Activated naive CD4-positive, alpha-beta T cell treated with anti-CD3 and anti-CD28 coated beads, Interleukin-2, amount 10 ng/mL, durations not matched to agents 7 days and 5 days (primary cell): Measurements from ENCODE around the gene PXK.
"Not testable (repeated sequence)": the region's sequence is repeated elsewhere in the genome, so short reads cannot be mapped to it uniquely, and the experiment has no call there.

Experiments used
- CTCF ChIA-PET: fragments of 350-600 bp; sonication (Branson Sonifier 250); formaldehyde crosslinking; loops from one replicate; lab custom pipeline; 2021; ENCODE audit warnings: antibody characterized with exemption; lab: Charles Lee
- DNase-seq: peaks from one replicate; pipeline ENCODE4 v3.0.0-alpha.2; 2020
- H3K27ac Mint-ChIP-seq: one replicate; pipeline ENCODE4 v1.8.0; 2021; ENCODE audit warnings: mild to moderate bottlenecking, moderate library complexity, mixed read lengths
- H3K27me3 Mint-ChIP-seq: one replicate; pipeline ENCODE4 v1.8.0; 2021; ENCODE audit warnings: mild to moderate bottlenecking, mixed read lengths
- H3K36me3 Mint-ChIP-seq: one replicate; pipeline ENCODE4 v1.8.0; 2021; ENCODE audit warnings: mixed read lengths
- H3K4me1 Mint-ChIP-seq: one replicate; pipeline ENCODE4 v1.8.0; 2021; ENCODE audit warnings: mixed read lengths
- H3K4me3 Mint-ChIP-seq: one replicate; pipeline ENCODE4 v1.8.0; 2021; ENCODE audit warnings: mild to moderate bottlenecking, moderate library complexity, mixed read lengths
- H3K9me3 Mint-ChIP-seq: one replicate; pipeline ENCODE4 v1.8.0; 2021; ENCODE audit warnings: mixed read lengths

PXK gene

GRCh38 chr3:58329150-58329921, 3.4 kb upstream of the PXK start:
- no peak overlapping the region for H3K27ac Mint-ChIP-seq
- CTCF ChIA-PET, result interaction anchor here (1.7 kb wide), 1 partner anchor 9 kb away, joined by 4 read pairs; no protein-coding TSS in a partner anchor
- no peak overlapping the region for H3K4me3 Mint-ChIP-seq
- peaks cover 38% of the 10 kb centered on the region for H3K4me1 Mint-ChIP-seq
- H3K9me3 Mint-ChIP-seq, result no peaks in the 10 kb centered on the region
- H3K27me3 Mint-ChIP-seq, result no peaks in the 10 kb centered on the region
- H3K36me3 Mint-ChIP-seq, result no peaks in the 10 kb centered on the region
- no peak for DNase-seq

DNA sequence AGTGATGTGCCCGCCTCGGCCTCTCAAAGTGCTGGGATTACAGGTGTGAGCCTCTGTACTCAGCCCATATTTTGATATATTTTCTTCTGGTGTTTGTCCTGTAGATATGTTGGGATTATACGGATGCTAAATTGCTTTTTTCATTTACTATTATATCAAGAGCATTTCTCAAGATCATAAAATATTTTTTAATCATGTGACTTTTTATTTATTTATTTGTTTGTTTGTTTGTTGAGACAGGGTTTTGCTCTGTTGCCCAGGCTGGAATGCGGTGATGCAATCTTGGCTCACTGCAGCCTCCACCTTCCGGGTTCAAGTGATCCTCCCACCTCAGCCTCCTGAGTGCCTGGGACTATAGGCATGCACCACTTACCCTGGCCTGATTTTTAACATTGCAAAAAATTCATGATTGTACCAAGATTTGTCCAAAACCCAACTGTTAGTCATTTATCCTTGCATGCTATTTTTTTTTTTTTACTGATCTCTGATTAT, 2.7 kb upstream of the PXK start:
- Mint-ChIP-seq H3K4me3 (no peak overlapping the region), H3K9me3 (no peaks in the 10 kb centered on the region)

GRCh38 chr3:58331593-58332152, 1.0 kb upstream of the PXK start:
- DNase-seq, result no peak
- Mint-ChIP-seq H3K27ac (no peak overlapping the region), H3K27me3 (no peaks in the 10 kb centered on the region)

More for the DNA sequence above, 2.7 kb upstream of the PXK start:
- Mint-ChIP-seq H3K27me3 (no peaks in the 10 kb centered on the region), H3K4me1 (peaks cover 38% of the 10 kb centered on the region), H3K27ac (no peak overlapping the region), H3K36me3 (no peaks in the 10 kb centered on the region)
- no peak for DNase-seq
- CTCF ChIA-PET, result interaction anchor here (0.7 to 3.4 kb wide), 4 partner anchors 9 to 193 kb away, joined by 3 to 13 read pairs (median 4); partner anchors contain the start of genes HTD2 and RPP14

DNA sequence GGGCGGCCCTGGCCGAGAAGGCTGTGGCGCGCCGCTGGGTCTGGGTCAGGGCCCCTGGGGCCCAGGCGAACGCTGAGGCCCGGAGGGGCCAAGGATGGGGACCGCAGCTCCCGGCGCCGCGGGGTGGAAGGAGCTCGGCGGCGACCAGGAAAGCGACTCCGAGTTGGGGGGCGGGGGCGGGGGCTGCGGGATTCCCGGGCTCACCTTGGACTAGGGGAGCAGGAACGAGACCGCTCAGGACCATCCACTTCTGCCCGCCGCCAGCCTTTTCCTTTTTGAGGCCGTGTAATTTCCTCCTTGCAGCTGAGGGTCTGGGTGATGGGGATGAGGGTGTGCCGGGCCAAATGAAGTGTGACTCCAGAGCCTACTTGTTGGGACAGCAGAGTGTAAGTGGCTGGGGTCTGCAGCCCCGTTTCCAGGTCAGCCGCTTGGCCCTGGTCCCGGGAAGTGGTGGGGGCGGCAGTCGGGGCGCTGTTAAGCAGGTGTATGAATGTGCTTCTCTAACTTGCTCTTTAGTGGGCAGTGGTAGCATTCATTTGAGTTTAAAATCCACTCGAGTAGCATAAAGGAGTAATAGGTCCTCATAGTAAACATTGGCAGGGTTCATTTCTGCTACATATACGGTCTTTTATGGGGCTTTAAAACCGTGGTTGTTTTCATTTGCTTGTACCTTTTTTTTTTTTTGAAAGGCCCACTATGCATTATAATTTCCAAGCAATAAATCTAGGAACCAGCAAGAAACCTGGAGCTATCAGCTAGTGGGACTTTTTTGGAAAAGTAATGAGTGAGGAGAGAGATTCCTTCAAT, 717 bp downstream of the PXK start:
- peak; percentile 54 for DNase-seq
- Mint-ChIP-seq H3K36me3 (peaks cover 8% of the 10 kb centered on the region), H3K27me3 (no peaks in the 10 kb centered on the region), H3K4me1 (peaks cover 39% of the 10 kb centered on the region), H3K27ac (peak overlapping the region; percentile 95), H3K4me3 (peak overlapping the region; percentile 100), H3K9me3 (no peaks in the 10 kb centered on the region)
- CTCF ChIA-PET, result interaction anchor here (0.6 to 6.1 kb wide), 16 partner anchors 9 to 159 kb away, joined by 3 to 45 read pairs (median 4); partner anchors contain the start of genes HTD2 and RPP14

More at GRCh38 chr3:58331593-58332152, 1.0 kb upstream of the PXK start:
- no peaks in the 10 kb centered on the region for H3K9me3 Mint-ChIP-seq
- peak overlapping the region; percentile 66 for H3K4me3 Mint-ChIP-seq
- CTCF ChIA-PET, result interaction anchor here (1.0 to 6.1 kb wide), 5 partner anchors 9 to 162 kb away, joined by 3 to 45 read pairs (median 13); partner anchors contain the start of genes HTD2 and RPP14
- peaks cover 8% of the 10 kb centered on the region for H3K36me3 Mint-ChIP-seq
- H3K4me1 Mint-ChIP-seq, result peaks cover 39% of the 10 kb centered on the region

DNA sequence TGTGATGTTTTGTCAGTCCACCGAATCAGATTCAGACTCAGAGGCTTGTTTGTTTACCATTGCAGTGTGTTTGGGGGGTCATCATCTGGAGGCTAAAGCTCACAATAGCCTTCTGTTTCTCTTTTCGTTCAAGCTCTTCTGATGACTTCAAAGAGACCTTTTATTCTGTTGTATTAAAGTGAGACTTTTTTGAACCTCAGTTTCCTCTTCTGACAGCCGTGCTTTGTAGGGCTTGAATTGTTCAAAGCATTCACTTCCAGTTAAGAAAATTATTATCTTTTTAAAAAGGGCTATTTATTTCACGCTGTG, 1.3 kb downstream of the PXK start:
- peaks cover 10% of the 10 kb centered on the region for H3K36me3 Mint-ChIP-seq
- peaks cover 39% of the 10 kb centered on the region for H3K4me1 Mint-ChIP-seq
- no peak for DNase-seq
- H3K9me3 Mint-ChIP-seq, result no peaks in the 10 kb centered on the region
- no peaks in the 10 kb centered on the region for H3K27me3 Mint-ChIP-seq
- peak overlapping the region; percentile 95 for H3K27ac Mint-ChIP-seq
- CTCF ChIA-PET, result interaction anchor here (0.6 to 6.1 kb wide), 13 partner anchors 9 to 139 kb away, joined by 3 to 45 read pairs (median 4); partner anchors contain the start of gene HTD2
- H3K4me3 Mint-ChIP-seq, result peak overlapping the region; percentile 100

DNA sequence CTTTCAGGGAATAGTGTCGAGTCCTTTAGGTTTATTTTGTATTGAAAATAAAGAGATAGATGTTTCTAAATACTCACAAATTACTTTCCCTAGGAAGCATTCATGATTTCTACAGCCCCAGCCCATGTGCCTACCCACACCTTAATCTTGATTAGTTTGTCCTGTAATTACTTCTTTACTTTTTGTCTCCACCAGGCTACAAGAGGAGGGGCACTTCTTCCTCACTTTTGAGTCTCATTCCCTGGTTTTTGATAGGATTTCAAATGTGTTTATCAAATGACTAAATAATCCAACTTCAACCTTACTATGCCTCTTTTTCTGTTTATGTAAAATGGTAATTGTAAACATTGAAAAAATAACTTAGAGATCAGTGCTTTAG, 1.8 kb downstream of the PXK start:
- peak overlapping the region; percentile 27 for H3K4me3 Mint-ChIP-seq
- peaks cover 39% of the 10 kb centered on the region for H3K4me1 Mint-ChIP-seq
- no peak for DNase-seq
- no peak overlapping the region for H3K27ac Mint-ChIP-seq
- H3K9me3 Mint-ChIP-seq, result no peaks in the 10 kb centered on the region
- no peaks in the 10 kb centered on the region for H3K27me3 Mint-ChIP-seq
- CTCF ChIA-PET, result interaction anchor here (0.9 to 6.1 kb wide), 11 partner anchors 10 to 139 kb away, joined by 3 to 45 read pairs (median 5); partner anchors contain the start of gene HTD2
- H3K36me3 Mint-ChIP-seq, result peaks cover 16% of the 10 kb centered on the region

GRCh38 chr3:58335652-58335947, 2.9 kb downstream of the PXK start:
- Mint-ChIP-seq H3K27ac (peak overlapping the region; percentile 74), H3K36me3 (peaks cover 17% of the 10 kb centered on the region), H3K9me3 (no peaks in the 10 kb centered on the region), H3K27me3 (no peaks in the 10 kb centered on the region), H3K4me1 (peaks cover 38% of the 10 kb centered on the region), H3K4me3 (no peak overlapping the region)
- DNase-seq, result no peak
- CTCF ChIA-PET, result interaction anchor here (0.9 to 6.1 kb wide), 7 partner anchors 9 to 79 kb away, joined by 3 to 45 read pairs (median 4); no protein-coding TSS in a partner anchor

DNA sequence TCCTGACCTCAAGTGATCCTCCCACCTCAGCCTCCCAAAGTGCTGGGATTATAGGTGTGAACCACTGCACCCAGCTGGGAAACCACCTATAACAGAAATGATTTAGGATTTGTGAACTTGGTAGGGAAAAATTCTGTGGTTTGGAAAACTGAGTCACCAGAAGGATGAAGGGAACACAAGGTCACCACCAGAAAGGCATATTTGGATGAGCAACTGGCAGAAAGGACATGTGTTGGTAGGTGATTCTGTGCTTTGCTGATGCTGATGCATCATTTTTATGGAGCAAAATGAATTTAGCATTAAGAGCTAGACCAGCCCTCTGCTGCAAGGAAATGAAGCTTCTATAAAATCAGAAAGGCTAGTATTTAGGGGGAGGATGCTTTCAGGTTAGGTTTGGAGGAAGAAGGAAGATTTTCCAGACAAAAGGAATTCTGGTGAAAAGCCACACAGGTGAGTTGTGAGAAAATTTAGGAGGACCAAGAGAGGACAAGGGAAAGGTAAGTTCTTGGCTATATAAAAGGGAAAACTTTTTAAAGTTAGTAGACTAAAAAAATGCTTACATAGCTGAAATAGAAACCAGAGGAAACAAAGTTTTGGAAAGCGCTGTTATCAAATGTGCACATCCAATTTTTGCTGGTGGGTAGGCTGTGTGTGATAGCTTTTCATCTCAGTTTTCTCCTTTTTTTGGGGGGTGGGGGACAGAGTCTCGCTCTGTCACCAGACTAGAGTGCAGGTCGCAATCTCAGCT, 3.6 kb downstream of the PXK start:
- no peaks in the 10 kb centered on the region for H3K27me3 Mint-ChIP-seq
- no peak overlapping the region for H3K4me3 Mint-ChIP-seq
- H3K9me3 Mint-ChIP-seq, result no peaks in the 10 kb centered on the region
- no peak for DNase-seq
- peaks cover 38% of the 10 kb centered on the region for H3K4me1 Mint-ChIP-seq
- peaks cover 21% of the 10 kb centered on the region for H3K36me3 Mint-ChIP-seq
- CTCF ChIA-PET, result interaction anchor here (0.9 to 6.1 kb wide), 5 partner anchors 8 to 79 kb away, joined by 3 to 45 read pairs (median 4); no protein-coding TSS in a partner anchor
- H3K27ac Mint-ChIP-seq, result no peak overlapping the region

GRCh38 chr3:58337190-58337589, 4.5 kb downstream of the PXK start:
- Mint-ChIP-seq H3K4me1 (peaks cover 36% of the 10 kb centered on the region), H3K9me3 (no peaks in the 10 kb centered on the region), H3K27ac (no peak overlapping the region), H3K36me3 (peaks cover 23% of the 10 kb centered on the region), H3K27me3 (no peaks in the 10 kb centered on the region), H3K4me3 (no peak overlapping the region)
- CTCF ChIA-PET, result interaction anchor here (0.9 to 6.1 kb wide), 4 partner anchors 7 to 40 kb away, joined by 3 to 45 read pairs (median 10); no protein-coding TSS in a partner anchor
- DNase-seq, result no peak

GRCh38 chr3:58339146-58339545, 6.5 kb downstream of the PXK start:
- H3K4me3 Mint-ChIP-seq, DNase-seq, H3K9me3 Mint-ChIP-seq, H3K27ac Mint-ChIP-seq, H3K27me3 Mint-ChIP-seq: not testable (repeated sequence)
- CTCF ChIA-PET, result interaction anchor here (0.6 kb wide), 1 partner anchor 340 kb away, joined by 3 read pairs; no protein-coding TSS in a partner anchor
- H3K4me1 Mint-ChIP-seq, result peaks cover 28% of the 10 kb centered on the region
- peaks cover 23% of the 10 kb centered on the region for H3K36me3 Mint-ChIP-seq

GRCh38 chr3:58340594-58341244, 8.0 kb downstream of the PXK start:
- peaks cover 15% of the 10 kb centered on the region for H3K4me1 Mint-ChIP-seq
- H3K36me3 Mint-ChIP-seq, result peaks cover 20% of the 10 kb centered on the region
- no peak for DNase-seq
- H3K27me3 Mint-ChIP-seq, result no peaks in the 10 kb centered on the region
- peak overlapping the region; percentile 30 for H3K27ac Mint-ChIP-seq
- no peaks in the 10 kb centered on the region for H3K9me3 Mint-ChIP-seq
- H3K4me3 Mint-ChIP-seq, result no peak overlapping the region
- CTCF ChIA-PET, result no interaction called here

GRCh38 chr3:58341376-58341775, 8.7 kb downstream of the PXK start:
- Mint-ChIP-seq H3K27ac (no peak overlapping the region), H3K4me1 (peaks cover 14% of the 10 kb centered on the region), H3K9me3 (no peaks in the 10 kb centered on the region), H3K27me3 (no peaks in the 10 kb centered on the region), H3K4me3 (no peak overlapping the region), H3K36me3 (peaks cover 15% of the 10 kb centered on the region)
- CTCF ChIA-PET, result no interaction called here
- no peak for DNase-seq

DNA sequence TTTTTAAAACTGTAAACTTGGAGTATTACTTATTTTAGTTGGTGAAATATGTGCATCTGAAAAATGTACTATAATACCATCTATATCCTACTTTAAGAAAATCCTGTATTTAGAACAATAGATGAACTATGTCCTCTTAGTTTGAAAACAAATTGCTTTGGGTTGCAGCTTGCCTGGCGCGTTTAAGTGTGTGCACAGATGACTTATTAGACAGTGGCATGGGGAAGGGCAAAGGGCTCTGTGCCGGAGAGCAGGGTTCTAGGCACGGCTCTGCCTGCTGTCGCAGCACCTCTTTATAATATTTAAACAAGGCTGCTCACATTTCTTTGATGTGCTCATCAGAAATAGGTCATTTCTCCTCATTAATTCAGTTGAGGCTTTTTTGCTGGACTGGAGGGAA, 10.0 kb downstream of the PXK start:
- Mint-ChIP-seq H3K36me3 (peaks cover 18% of the 10 kb centered on the region), H3K27ac (no peak overlapping the region), H3K27me3 (no peaks in the 10 kb centered on the region), H3K4me3 (no peak overlapping the region), H3K9me3 (no peaks in the 10 kb centered on the region), H3K4me1 (peaks cover 14% of the 10 kb centered on the region)
- CTCF ChIA-PET, result no interaction called here
- DNase-seq, result no peak
